Neural crest cell (in vitro differentiated cells): ENCODE results near the gene CDC42. TPM values are rescaled to one million over a fixed set of nuclear protein-coding genes. Genes with fewer than 3 reads are reported as not detected.
A peak's percentile ranks its signal among the peaks of the same experiment; 100 is the strongest.

Source experiments
- DNase-seq: peaks from one replicate; pipeline ENCODE4 v3.0.0; 2021; ENCODE audit warnings: low read depth, mixed read lengths, low spot score
- H3K27ac Mint-ChIP-seq: one replicate; pipeline ENCODE4 v1.8.0; 2021; ENCODE audit warnings: mild to moderate bottlenecking, mixed read lengths; ENCODE audit not compliant: unreplicated experiment
- H3K27me3 Mint-ChIP-seq: 2 replicates; pipeline ENCODE4 v1.8.0; 2021; ENCODE audit warnings: low read depth, mild to moderate bottlenecking, mixed read lengths
- H3K36me3 Mint-ChIP-seq: 2 replicates; pipeline ENCODE4 v1.8.0; 2021; ENCODE audit warnings: low read depth, mild to moderate bottlenecking, mixed read lengths
- H3K4me1 Mint-ChIP-seq: 2 replicates; pipeline ENCODE4 v1.8.0; 2021; ENCODE audit warnings: mixed read lengths
- H3K4me3 Mint-ChIP-seq: one replicate; pipeline ENCODE4 v1.8.0; 2021; ENCODE audit warnings: mild to moderate bottlenecking, mixed read lengths
- H3K9me3 Mint-ChIP-seq: 2 replicates; pipeline ENCODE4 v1.8.0; 2021; ENCODE audit warnings: mixed read lengths
- total RNA-seq: library from RNA; stranded (reverse); gene quantifications from 2 replicates; pipeline ENCODE4 v1.2.1, GENCODE V29; 2021
- TF ChIP-seq, protein P1 (sequence below): fragments of 200-600 bp; sonication (generic); conservative IDR thresholded peaks from 2 replicates; pipeline ENCODE4 v1.5.0; 2021; ENCODE audit warnings: antibody characterized with exemption, mild to moderate bottlenecking

Gene CDC42
- total RNA-seq, 1 donor from 2014 or later: 198 TPM

DNA sequence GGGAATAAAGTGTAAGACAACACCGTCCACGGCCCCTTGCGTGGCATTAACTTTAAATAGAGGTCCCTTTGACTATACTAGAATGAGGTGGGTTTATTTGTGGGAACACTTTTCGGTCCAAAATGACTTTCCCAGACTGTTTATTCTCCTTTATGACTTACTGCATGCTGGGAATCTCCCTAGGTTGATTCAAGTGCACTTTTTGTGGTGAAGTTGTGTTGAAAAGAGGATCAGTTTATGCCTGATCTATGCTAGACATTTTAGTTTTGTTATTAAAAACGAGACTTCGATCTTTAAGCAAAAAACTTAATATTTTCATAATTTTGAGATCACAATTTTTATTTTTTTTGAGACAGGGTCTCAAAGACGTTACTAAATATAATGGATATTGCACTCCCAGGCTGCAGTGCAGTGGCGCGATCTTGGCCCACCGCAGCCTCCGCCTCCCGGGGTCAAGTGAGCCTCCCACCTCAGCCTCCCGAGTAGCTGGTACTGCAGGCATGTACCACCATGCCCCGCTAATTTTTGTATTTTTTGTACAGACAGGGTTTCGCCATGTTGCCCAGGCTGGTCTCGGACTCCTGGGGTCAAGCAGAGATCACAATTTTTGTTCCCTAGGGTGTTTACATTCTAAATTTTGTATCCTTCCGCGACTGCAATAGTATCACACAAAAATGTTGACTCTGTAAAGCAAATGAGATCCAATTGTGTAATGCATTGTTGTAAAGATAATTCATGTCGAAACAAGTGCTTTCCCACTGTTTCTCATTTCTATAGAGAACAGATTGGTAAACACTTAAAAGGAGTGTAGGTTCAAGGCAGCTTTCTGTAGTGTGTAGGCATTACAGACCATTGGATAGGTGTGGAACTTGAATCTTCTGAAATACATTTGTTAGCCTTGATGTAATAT lies 1.6 kb downstream of the CDC42 start:
- Mint-ChIP-seq H3K27ac (peak overlapping the region; percentile 99), H3K4me1 (peaks cover 29% of the 10 kb centered on the region), H3K9me3 (no peaks in the 10 kb centered on the region), H3K36me3 (peaks cover 6% of the 10 kb centered on the region), H3K4me3 (peak overlapping the region; percentile 96), H3K27me3 (no peaks in the 10 kb centered on the region)
- DNase-seq: no peak
- TF ChIP-seq, protein P1, sequence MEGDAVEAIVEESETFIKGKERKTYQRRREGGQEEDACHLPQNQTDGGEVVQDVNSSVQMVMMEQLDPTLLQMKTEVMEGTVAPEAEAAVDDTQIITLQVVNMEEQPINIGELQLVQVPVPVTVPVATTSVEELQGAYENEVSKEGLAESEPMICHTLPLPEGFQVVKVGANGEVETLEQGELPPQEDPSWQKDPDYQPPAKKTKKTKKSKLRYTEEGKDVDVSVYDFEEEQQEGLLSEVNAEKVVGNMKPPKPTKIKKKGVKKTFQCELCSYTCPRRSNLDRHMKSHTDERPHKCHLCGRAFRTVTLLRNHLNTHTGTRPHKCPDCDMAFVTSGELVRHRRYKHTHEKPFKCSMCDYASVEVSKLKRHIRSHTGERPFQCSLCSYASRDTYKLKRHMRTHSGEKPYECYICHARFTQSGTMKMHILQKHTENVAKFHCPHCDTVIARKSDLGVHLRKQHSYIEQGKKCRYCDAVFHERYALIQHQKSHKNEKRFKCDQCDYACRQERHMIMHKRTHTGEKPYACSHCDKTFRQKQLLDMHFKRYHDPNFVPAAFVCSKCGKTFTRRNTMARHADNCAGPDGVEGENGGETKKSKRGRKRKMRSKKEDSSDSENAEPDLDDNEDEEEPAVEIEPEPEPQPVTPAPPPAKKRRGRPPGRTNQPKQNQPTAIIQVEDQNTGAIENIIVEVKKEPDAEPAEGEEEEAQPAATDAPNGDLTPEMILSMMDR: no peak

DNA sequence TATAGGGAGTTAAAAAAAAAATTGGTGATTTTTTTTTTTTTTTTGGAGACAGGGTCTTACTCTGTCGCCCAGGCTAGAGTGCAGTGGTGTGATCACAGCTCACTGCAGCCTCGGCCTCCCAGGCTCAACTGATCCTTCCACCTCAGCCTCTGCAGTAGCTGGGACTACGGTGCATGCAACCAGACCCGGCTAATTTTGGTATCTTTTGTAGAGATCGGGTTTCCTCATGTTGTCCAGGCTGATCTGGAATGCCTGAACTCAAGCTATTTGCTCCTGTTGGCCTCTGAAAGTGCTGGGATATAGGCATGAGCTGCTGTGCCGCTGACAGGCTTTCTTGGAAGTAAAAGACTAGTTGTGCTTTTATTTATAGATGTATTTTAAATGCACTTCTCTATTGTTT lies 3.0 kb downstream of the CDC42 start:
- Mint-ChIP-seq H3K4me1 (peaks cover 29% of the 10 kb centered on the region), H3K9me3 (no peaks in the 10 kb centered on the region), H3K27ac (no peak overlapping the region), H3K4me3 (peak overlapping the region; percentile 24), H3K36me3 (peaks cover 6% of the 10 kb centered on the region), H3K27me3 (no peaks in the 10 kb centered on the region)
- TF ChIP-seq, protein P1: no peak
- no peak for DNase-seq

DNA sequence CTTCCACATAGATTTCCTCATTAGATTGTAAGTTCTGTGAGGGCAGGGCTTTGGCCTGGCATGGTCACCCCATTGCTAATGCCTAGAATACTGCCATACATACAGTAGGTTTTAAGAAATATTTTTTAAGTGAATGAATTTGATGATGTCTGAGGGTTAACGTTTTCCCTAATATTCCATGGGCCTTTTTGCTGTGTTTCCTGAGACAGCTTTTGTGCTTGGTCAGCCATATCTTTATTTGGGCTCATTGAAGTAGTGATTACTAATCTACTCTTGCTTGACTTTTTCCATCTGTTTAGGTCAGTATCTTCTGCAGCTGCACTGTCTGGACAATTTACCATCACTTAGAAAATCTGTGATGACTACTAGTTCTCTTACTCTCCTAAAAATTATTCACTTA lies 3.5 kb downstream of the CDC42 start:
- peak overlapping the region; percentile 24 for H3K4me3 Mint-ChIP-seq
- TF ChIP-seq, protein P1: no peak
- H3K27ac Mint-ChIP-seq: no peak overlapping the region
- H3K27me3 Mint-ChIP-seq: no peaks in the 10 kb centered on the region
- no peaks in the 10 kb centered on the region for H3K9me3 Mint-ChIP-seq
- H3K36me3 Mint-ChIP-seq: peaks cover 6% of the 10 kb centered on the region
- H3K4me1 Mint-ChIP-seq: peaks cover 33% of the 10 kb centered on the region
- no peak for DNase-seq

DNA sequence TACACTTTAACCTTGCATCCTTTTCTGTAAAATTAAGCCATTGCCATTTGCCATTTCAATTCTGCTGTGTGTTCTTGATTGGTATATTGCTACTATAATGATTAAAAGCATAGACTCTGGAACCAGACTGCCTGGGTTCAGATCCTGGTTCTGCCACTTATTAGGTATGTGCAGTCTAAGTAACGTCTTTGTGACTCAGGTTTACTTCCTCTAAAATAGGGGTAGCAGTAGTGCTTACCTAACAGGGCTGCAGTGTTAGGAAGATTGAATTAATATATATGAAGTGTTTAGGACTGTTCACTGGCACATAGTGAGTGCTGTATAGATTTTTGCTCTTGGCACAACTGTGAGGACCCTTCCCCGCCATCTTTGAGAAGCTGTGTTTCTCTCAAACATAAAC lies 4.4 kb downstream of the CDC42 start:
- DNase-seq: no peak
- Mint-ChIP-seq H3K4me1 (peaks cover 33% of the 10 kb centered on the region), H3K4me3 (peak overlapping the region; percentile 31), H3K9me3 (no peaks in the 10 kb centered on the region), H3K27me3 (no peaks in the 10 kb centered on the region), H3K27ac (no peak overlapping the region), H3K36me3 (peaks cover 6% of the 10 kb centered on the region)
- TF ChIP-seq, protein P1: no peak

DNA sequence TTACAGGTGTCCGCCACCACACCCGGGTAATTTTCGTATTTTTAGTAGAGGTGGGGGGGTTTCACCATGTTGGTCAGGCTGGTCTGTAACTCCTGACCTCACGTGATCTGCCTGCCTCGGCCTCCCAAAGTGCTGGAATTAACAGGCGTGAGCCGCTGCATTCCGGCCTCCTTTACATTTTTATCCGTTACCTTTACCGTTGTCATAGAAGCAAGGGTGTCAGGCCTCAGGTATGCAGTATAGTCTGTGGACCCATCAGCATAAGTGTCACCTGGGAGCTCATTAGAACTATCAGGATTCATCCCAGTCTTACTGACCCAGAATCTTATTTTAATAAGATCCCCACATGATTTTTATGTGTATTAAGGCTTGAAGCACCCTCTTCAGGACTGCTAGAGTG lies 5.4 kb downstream of the CDC42 start:
- H3K27me3 Mint-ChIP-seq: no peaks in the 10 kb centered on the region
- TF ChIP-seq, protein P1: no peak
- no peaks in the 10 kb centered on the region for H3K9me3 Mint-ChIP-seq
- peaks cover 41% of the 10 kb centered on the region for H3K4me1 Mint-ChIP-seq
- no peak overlapping the region for H3K4me3 Mint-ChIP-seq
- H3K27ac Mint-ChIP-seq: no peak overlapping the region
- peaks cover 6% of the 10 kb centered on the region for H3K36me3 Mint-ChIP-seq
- no peak for DNase-seq
